NCI-H510A (cell line): ENCODE measurements around the gene OR6K2.

ENCODE experiments used
- DNase-seq: peaks from one replicate; lab custom pipeline; 2025; lab: John Stamatoyannopoulos, UW

OR6K2 gene

GRCh38 chr1:158686111-158687009 lies 14.1 kb downstream of the OR6K2 start, which contains the start of gene SPTA1:
Gene SPTA1 (minus strand): TSS chr1:158686715. CDS start chr1:158686517, 198 bp downstream.
- no peak for DNase-seq

GRCh38 chr1:158685085-158685484 lies 15.4 kb downstream of the OR6K2 start:
- no peak for DNase-seq

- DNase-seq, result no peak
Observed at GRCh38 chr1:158681606-158682005, 18.8 kb downstream of the OR6K2 start.

GRCh38 chr1:158679289-158679688 lies 21.2 kb downstream of the OR6K2 start:
- DNase-seq, result no peak

GRCh38 chr1:158675563-158676323 lies 24.7 kb downstream of the OR6K2 start:
- DNase-seq, result no peak

GRCh38 chr1:158674302-158674701 lies 26.1 kb downstream of the OR6K2 start:
- no peak for DNase-seq

- no peak for DNase-seq
Observed at GRCh38 chr1:158666037-158666436, 34.4 kb downstream of the OR6K2 start.

GRCh38 chr1:158654571-158654970 lies 45.9 kb downstream of the OR6K2 start:
- DNase-seq, result peak; percentile 48

- DNase-seq, result no peak
Observed at GRCh38 chr1:158654086-158654485, 46.4 kb downstream of the OR6K2 start.

- DNase-seq, result no peak
Observed at GRCh38 chr1:158652721-158653334, 47.6 kb downstream of the OR6K2 start.
